ENCODE data around the gene WDR45.

- no peak for TF ChIP-seq CTCF (IDR thresholded peaks at IDR 0.05)
- no peak for TF ChIP-seq POLR2A (IDR thresholded peaks at IDR 0.05)
Observed at GRCh38 chrX:49061490-49061889, 18.2 kb downstream of the WDR45 start.

All from lower leg skin (tissue), 3 donors.